OCI-LY1 (cell line): ENCODE measurements around the gene ADGRG3.

ENCODE experiments used
- CTCF ChIP-seq: fragments of 200-600 bp; sonication (generic), shearing (Covaris generic); IDR thresholded peaks from 2 replicates; pipeline ENCODE4 v1.5.1; 2017; ENCODE audit warnings: mild to moderate bottlenecking, antibody characterized with exemption, low read length, moderate library complexity, mixed read lengths
- EZH2 ChIP-seq: fragments of 200-600 bp; sonication (generic), shearing (Covaris generic); IDR thresholded peaks from 2 replicates; pipeline ENCODE4 v1.8.0; 2017; ENCODE audit warnings: borderline replicate concordance, mixed run types, mild to moderate bottlenecking, antibody characterized with exemption, low read length, moderate library complexity, mixed read lengths

- TF ChIP-seq CTCF = no peak
- TF ChIP-seq EZH2 = no peak
Measured at GRCh38 chr16:57699481-57699880, 31.4 kb downstream of the ADGRG3 start.
